SK-N-SH (cell line): Measurements from ENCODE around the gene RAC2. TPM values are rescaled to one million over a fixed set of nuclear protein-coding genes. Genes with fewer than 3 reads are reported as not detected.
A peak's percentile ranks its signal among the peaks of the same experiment; 100 is the strongest.

Experiments used
- CTCF ChIA-PET: fragments of 300-600, 350-600 bp; formaldehyde crosslinking; extraction: SDS; loops from one replicate; lab custom pipeline; 2021; lab: Yijun Ruan, JAX
- POLR2A ChIA-PET: fragments of 350-600 bp; sonication (Branson Sonifier 250); formaldehyde crosslinking; extraction: SDS; loops from one replicate; lab custom pipeline; 2020; ENCODE audit warnings: antibody characterized with exemption, inconsistent platforms; lab: Yijun Ruan, JAX
- DNase-seq: peaks from one replicate; pipeline ENCODE4 v3.0.0; 2012
- H2AFZ ChIP-seq: fragments of 200-600 bp; sonication (generic); 2 replicates; pipeline ENCODE4 v1.8.1; 2016; ENCODE audit warnings: antibody characterized with exemption, mild to moderate bottlenecking, low read depth
- H3F3A ChIP-seq: fragments of 200-600 bp; sonication (generic); replicated peaks from 2 replicates; pipeline ENCODE3; 2016; ENCODE audit warnings: antibody characterized with exemption, mild to moderate bottlenecking; ENCODE audit not compliant: insufficient read depth
- H3K27ac ChIP-seq, 2 experiments: fragments of 200-500 bp in 1 of 2; fragments of 200-600 bp in 1 of 2; sonication (Bioruptor generic) in 1 of 2; sonication (generic), shearing (Covaris generic) in 1 of 2; 2 replicates each; pipeline versions ENCODE4 v1.5.1 to v1.6.1; 2014 to 2016; ENCODE audit warnings: low read depth in 2 of 2, inconsistent platforms in 1 of 2, low read length in 1 of 2, mild to moderate bottlenecking in 1 of 2, mixed read lengths in 1 of 2
- H3K27me3 ChIP-seq: fragments of 200-600 bp; sonication (generic), shearing (Covaris generic); 2 replicates; pipeline ENCODE4 v1.6.1; 2016; ENCODE audit warnings: mixed run types; ENCODE audit not compliant: insufficient read depth
- H3K36me3 ChIP-seq, 2 experiments: fragments of 200-500 bp in 1 of 2; fragments of 200-600 bp in 1 of 2; sonication (Bioruptor generic) in 1 of 2; sonication (generic) in 1 of 2; replicated peaks in 1 of 2; 2 replicates each; pipeline versions ENCODE3 to v1.5.1; 2014 to 2016; ENCODE audit warnings: low read length in 1 of 2, mild to moderate bottlenecking in 1 of 2; ENCODE audit not compliant: insufficient read depth in 2 of 2, control insufficient read depth in 1 of 2
- H3K4me1 ChIP-seq, 2 experiments: fragments of 200-500 bp in 1 of 2; fragments of 200-600 bp in 1 of 2; sonication (Bioruptor generic) in 1 of 2; sonication (generic), shearing (Covaris generic) in 1 of 2; 2 replicates each; pipeline versions ENCODE4 v1.5.1 to v1.6.1; 2014 to 2016; ENCODE audit warnings: low read depth in 1 of 2, low read length in 1 of 2, mixed run types in 1 of 2; ENCODE audit not compliant: insufficient read depth in 2 of 2, control insufficient read depth in 1 of 2
- H3K4me2 ChIP-seq: fragments of 200-600 bp; sonication (generic), shearing (Covaris generic); 2 replicates; pipeline ENCODE4 v1.6.1; 2017; ENCODE audit warnings: mixed run types
- H3K4me3 ChIP-seq, 2 experiments: fragments of 200-500 bp in 1 of 2; fragments of 200-600 bp in 1 of 2; sonication (Bioruptor generic) in 1 of 2; sonication (generic), shearing (Covaris generic) in 1 of 2; 2 replicates each; pipeline versions ENCODE4 v1.5.1 to v1.8.1; 2014 to 2016; ENCODE audit warnings: low read depth in 2 of 2, inconsistent platforms in 1 of 2, low read length in 1 of 2, mild to moderate bottlenecking in 1 of 2, mixed read lengths in 1 of 2, moderate library complexity in 1 of 2
- H3K79me2 ChIP-seq: fragments of 200-600 bp; sonication (generic); 2 replicates; pipeline ENCODE4 v1.8.1; 2017; ENCODE audit warnings: mild to moderate bottlenecking; ENCODE audit not compliant: insufficient read depth
- H3K9ac ChIP-seq: fragments of 200-600 bp; sonication (generic); 2 replicates; pipeline ENCODE4 v1.6.1; 2017; ENCODE audit warnings: mixed run types
- H3K9me2 ChIP-seq: fragments of 200-600 bp; sonication (generic); 2 replicates; pipeline ENCODE4 v1.6.1; 2017; ENCODE audit warnings: mixed run types
- H3K9me3 ChIP-seq: fragments of 200-600 bp; sonication (generic); 2 replicates; pipeline ENCODE4 v1.6.1; 2017; ENCODE audit warnings: mixed run types, mild to moderate bottlenecking, moderate library complexity
- H4K20me1 ChIP-seq: fragments of 200-600 bp; sonication (generic); 2 replicates; pipeline ENCODE4 v1.6.1; 2017; ENCODE audit warnings: mild to moderate bottlenecking, mixed run types; ENCODE audit not compliant: insufficient read depth
- CHD2 ChIP-seq: fragments of 150-350 bp; IDR thresholded peaks from 2 replicates; pipeline ENCODE4 v1.6.1; 2018; ENCODE audit warnings: low read length; ENCODE audit not compliant: partially characterized antibody
- CTCF ChIP-seq: fragments of 200-600 bp; sonication (generic); IDR thresholded peaks from 2 replicates; pipeline ENCODE4 v1.6.1; 2017; ENCODE audit warnings: antibody characterized with exemption, mild to moderate bottlenecking, moderate library complexity
- ELF1 ChIP-seq: IDR thresholded peaks from 2 replicates; pipeline ENCODE4 v1.4.0; 2012
- GABPA ChIP-seq: IDR thresholded peaks from 2 replicates; pipeline ENCODE4 v1.4.0; 2012; ENCODE audit warnings: low read depth, mild to moderate bottlenecking
- MAX ChIP-seq: IDR thresholded peaks from 2 replicates; pipeline ENCODE4 v1.4.0; 2012; ENCODE audit warnings: low read depth
- MEF2A ChIP-seq: IDR thresholded peaks from 2 replicates; pipeline ENCODE4 v1.4.0; 2012; ENCODE audit warnings: low read depth, borderline replicate concordance
- MXI1 ChIP-seq: IDR thresholded peaks from 2 replicates; pipeline ENCODE4 v1.6.1; 2012; ENCODE audit warnings: mild to moderate bottlenecking, low read depth, low read length, improper control_type of control experiment
- NFIC ChIP-seq: IDR thresholded peaks from 2 replicates; pipeline ENCODE4 v1.4.0; 2012; ENCODE audit warnings: borderline replicate concordance
- RAD21 ChIP-seq: IDR thresholded peaks from 2 replicates; pipeline ENCODE4 v1.6.1; 2012; ENCODE audit warnings: mild to moderate bottlenecking, low read length
- RXRA ChIP-seq: IDR thresholded peaks from 2 replicates; pipeline ENCODE4 v1.4.0; 2012; ENCODE audit warnings: low read depth, mild to moderate bottlenecking, borderline replicate concordance
- SMC3 ChIP-seq: IDR thresholded peaks from 2 replicates; pipeline ENCODE4 v1.6.1; 2012; ENCODE audit warnings: low read depth, low read length, improper control_type of control experiment
- TCF12 ChIP-seq: IDR thresholded peaks from 2 replicates; pipeline ENCODE4 v1.4.0; 2012
- TEAD4 ChIP-seq: IDR thresholded peaks from 2 replicates; pipeline ENCODE4 v1.4.0; 2012; ENCODE audit warnings: mild to moderate bottlenecking, borderline replicate concordance; ENCODE audit not compliant: insufficient read depth
- ZBTB33 ChIP-seq: IDR thresholded peaks from 2 replicates; pipeline ENCODE4 v1.4.0; 2012; ENCODE audit warnings: low read depth, borderline replicate concordance
- WGBS: methylation state at CpG from one replicate; pipeline ENCODE4 v1.1.6; 2017; ENCODE audit warnings: low lambda C conversion rate; 5-methylcytosine and 5-hydroxymethylcytosine counted together
- polyA plus RNA-seq, 3 experiments: library from polyadenylated mRNA; depleted of rRNA; stranded (reverse); fragments of >200 nt; gene quantifications; 2 replicates each; pipeline ENCODE4 v1.2.3, GENCODE V29; 2012
- TF ChIP-seq, protein P1 (sequence below): IDR thresholded peaks from 2 replicates; pipeline ENCODE4; 2012
- TF ChIP-seq, protein P2 (sequence below): fragments of 150-350 bp; IDR thresholded peaks from 2 replicates; pipeline ENCODE4 v1.6.1; 2017; ENCODE audit warnings: antibody characterized with exemption, low read length, low read depth, borderline replicate concordance

Gene RAC2
- polyA plus RNA-seq, 1 of the 3 experiments (the other 2 are of a cell fraction), result 29.9 TPM

- ChIA-PET CTCF (interaction anchor here (1.1 to 19.4 kb wide), 6 partner anchors 9 to 415 kb away, joined by 3 to 190 read pairs (median 4); no protein-coding TSS in a partner anchor), POLR2A (interaction anchor here (0.6 to 0.9 kb wide), 2 partner anchors 20 to 34 kb away, joined by 3 read pairs; no protein-coding TSS in a partner anchor)
- H3K36me3 ChIP-seq, result peaks cover 0 to 13% of the 10 kb centered on the region in 2 experiments
- no peak overlapping the region for H2AFZ ChIP-seq
- no peak for DNase-seq
- no peak overlapping the region for H3K9ac ChIP-seq
- H3F3A ChIP-seq, result no peaks in the 10 kb centered on the region
- H3K9me3 ChIP-seq, result no peaks in the 10 kb centered on the region
- 93% methylated on average over 3 of the region's 3 CpGs for WGBS
- no peak overlapping the region for H3K4me2 ChIP-seq
- no peaks in the 10 kb centered on the region for H3K9me2 ChIP-seq
- no peak overlapping the region for H3K4me3 ChIP-seq
- H3K79me2 ChIP-seq, result no peaks in the 10 kb centered on the region
- H3K27ac ChIP-seq, result peak overlapping the region in 1 of 2 experiments; percentile 31; a peak in 1 of 4 replicates
- H3K27me3 ChIP-seq, result no peaks in the 10 kb centered on the region
- no peaks in the 10 kb centered on the region for H4K20me1 ChIP-seq
- H3K4me1 ChIP-seq, result peaks cover 0 to 41% of the 10 kb centered on the region in 2 experiments; a peak in 1 of 4 replicates
- TF ChIP-seq TCF12 (no peak), ELF1 (no peak), CHD2 (no peak), TEAD4 (no peak), CTCF (no peak), ZBTB33 (no peak), MXI1 (no peak), SMC3 (no peak)
Observed at GRCh38 chr22:37177755-37178154, 66.3 kb downstream of the RAC2 start.

DNA sequence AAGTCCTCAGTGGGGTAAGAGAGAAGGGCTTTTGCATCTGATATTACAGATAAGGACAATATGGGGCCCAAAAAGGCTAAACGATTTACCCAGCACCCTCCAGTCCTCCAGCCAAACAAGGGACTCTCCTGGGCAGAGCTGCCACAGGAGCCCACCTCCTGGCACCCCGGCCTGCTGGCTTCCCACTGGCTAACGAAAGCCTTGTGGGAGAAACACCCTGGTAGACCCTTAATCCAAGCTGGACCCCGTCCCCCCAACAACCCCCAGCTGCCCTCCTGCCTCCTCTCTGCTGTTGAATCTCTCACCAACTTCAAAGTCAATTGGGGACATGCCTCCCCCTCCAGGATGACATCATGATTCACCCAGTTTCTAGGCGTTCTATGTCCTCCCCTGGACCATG is 66.8 kb downstream of the RAC2 start:
- POLR2A ChIA-PET, result interaction anchor here (0.6 to 0.9 kb wide), 2 partner anchors 20 to 33 kb away, joined by 3 read pairs; no protein-coding TSS in a partner anchor
- 79% methylated on average over 4 of the region's 5 CpGs for WGBS

More for the DNA sequence above, 66.8 kb downstream of the RAC2 start:
- Histone ChIP-seq H3F3A (no peaks in the 10 kb centered on the region), H3K36me3 (peaks cover 0 to 10% of the 10 kb centered on the region in 2 experiments), H2AFZ (no peak overlapping the region), H3K79me2 (no peaks in the 10 kb centered on the region), H3K27me3 (no peaks in the 10 kb centered on the region), H3K27ac (no peak overlapping the region), H3K9ac (no peak overlapping the region), H3K9me2 (no peaks in the 10 kb centered on the region), H3K4me2 (no peak overlapping the region), H3K4me1 (peaks cover 0 to 41% of the 10 kb centered on the region in 2 experiments; a peak in 1 of 4 replicates), H3K4me3 (no peak overlapping the region), H3K9me3 (no peaks in the 10 kb centered on the region), H4K20me1 (no peaks in the 10 kb centered on the region)
- no peak for DNase-seq
- TF ChIP-seq ELF1 (no peak), MEF2A (no peak), CHD2 (no peak), RAD21 (no peak), NFIC (no peak), RXRA (no peak), MAX (no peak), GABPA (no peak)
- TF ChIP-seq, protein P1, sequence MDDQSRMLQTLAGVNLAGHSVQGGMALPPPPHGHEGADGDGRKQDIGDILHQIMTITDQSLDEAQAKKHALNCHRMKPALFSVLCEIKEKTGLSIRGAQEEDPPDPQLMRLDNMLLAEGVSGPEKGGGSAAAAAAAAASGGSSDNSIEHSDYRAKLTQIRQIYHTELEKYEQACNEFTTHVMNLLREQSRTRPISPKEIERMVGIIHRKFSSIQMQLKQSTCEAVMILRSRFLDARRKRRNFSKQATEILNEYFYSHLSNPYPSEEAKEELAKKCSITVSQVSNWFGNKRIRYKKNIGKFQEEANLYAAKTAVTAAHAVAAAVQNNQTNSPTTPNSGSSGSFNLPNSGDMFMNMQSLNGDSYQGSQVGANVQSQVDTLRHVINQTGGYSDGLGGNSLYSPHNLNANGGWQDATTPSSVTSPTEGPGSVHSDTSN, result no peak
- TF ChIP-seq, protein P2, sequence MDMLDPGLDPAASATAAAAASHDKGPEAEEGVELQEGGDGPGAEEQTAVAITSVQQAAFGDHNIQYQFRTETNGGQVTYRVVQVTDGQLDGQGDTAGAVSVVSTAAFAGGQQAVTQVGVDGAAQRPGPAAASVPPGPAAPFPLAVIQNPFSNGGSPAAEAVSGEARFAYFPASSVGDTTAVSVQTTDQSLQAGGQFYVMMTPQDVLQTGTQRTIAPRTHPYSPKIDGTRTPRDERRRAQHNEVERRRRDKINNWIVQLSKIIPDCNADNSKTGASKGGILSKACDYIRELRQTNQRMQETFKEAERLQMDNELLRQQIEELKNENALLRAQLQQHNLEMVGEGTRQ, result no peak
- CTCF ChIA-PET, result interaction anchor here (1.1 to 19.4 kb wide), 5 partner anchors 9 to 415 kb away, joined by 3 to 190 read pairs (median 4); no protein-coding TSS in a partner anchor
